H9 (cell line): ENCODE results near the gene VSX1. TPM values are rescaled to one million over a fixed set of nuclear protein-coding genes. Genes with fewer than 3 reads are reported as not detected.

ENCODE experiments used
- DNase-seq: peaks from one replicate; pipeline ENCODE4 v3.0.0-alpha.2; 2017
- H2AFZ ChIP-seq: one replicate; pipeline ENCODE4 v1.6.1; 2013; ENCODE audit warnings: mild to moderate bottlenecking, low read length, control low read depth, moderate library complexity
- H2AK5ac ChIP-seq: 2 replicates; pipeline ENCODE4 v1.6.1; 2013; ENCODE audit warnings: low read length, control low read depth, mixed read lengths; ENCODE audit not compliant: insufficient read length
- H2BK120ac ChIP-seq: one replicate; pipeline ENCODE4 v1.6.1; 2013; ENCODE audit warnings: low read depth, mild to moderate bottlenecking, low read length, control low read depth, inconsistent platforms; ENCODE audit not compliant: poor library complexity, severe bottlenecking
- H2BK12ac ChIP-seq: 2 replicates; pipeline ENCODE4 v1.6.1; 2013; ENCODE audit warnings: low read length, control low read depth, mixed read lengths, low read depth; ENCODE audit not compliant: insufficient read length
- H2BK15ac ChIP-seq: 2 replicates; pipeline ENCODE4 v1.6.1; 2013; ENCODE audit warnings: low read depth, low read length, control low read depth
- H2BK20ac ChIP-seq: one replicate; pipeline ENCODE4 v1.6.1; 2013; ENCODE audit warnings: low read depth, mild to moderate bottlenecking, low read length, control low read depth, inconsistent platforms; ENCODE audit not compliant: poor library complexity, severe bottlenecking
- H2BK5ac ChIP-seq: 2 replicates; pipeline ENCODE4 v1.6.1; 2013; ENCODE audit warnings: low read length, control low read depth, mixed read lengths; ENCODE audit not compliant: insufficient read length
- H3K14ac ChIP-seq: 2 replicates; pipeline ENCODE4 v1.6.1; 2013; ENCODE audit warnings: low read length, control low read depth; ENCODE audit not compliant: insufficient read depth
- H3K18ac ChIP-seq: 2 replicates; pipeline ENCODE4 v1.6.1; 2013; ENCODE audit warnings: low read depth, mild to moderate bottlenecking, mixed read lengths, low read length, control low read depth; ENCODE audit not compliant: insufficient read length
- H3K23ac ChIP-seq: 2 replicates; pipeline ENCODE4 v1.6.1; 2013; ENCODE audit warnings: low read length, control low read depth, mixed read lengths, low read depth; ENCODE audit not compliant: insufficient read length
- H3K23me2 ChIP-seq: 2 replicates; pipeline ENCODE4 v1.6.1; 2013; ENCODE audit warnings: low read depth, mild to moderate bottlenecking, mixed read lengths, low read length, control low read depth; ENCODE audit not compliant: insufficient read length, poor library complexity, severe bottlenecking
- H3K27ac ChIP-seq: 2 replicates; pipeline ENCODE4 v1.5.1; 2013; ENCODE audit warnings: low read length, control low read depth, mixed read lengths, low read depth; ENCODE audit not compliant: insufficient read length
- H3K27me3 ChIP-seq: 2 replicates; pipeline ENCODE4 v1.6.1; 2013; ENCODE audit warnings: low read length, control low read depth, inconsistent platforms; ENCODE audit not compliant: insufficient read depth
- H3K4ac ChIP-seq: 2 replicates; pipeline ENCODE4 v1.6.1; 2013; ENCODE audit warnings: low read depth, mild to moderate bottlenecking, control low read depth, inconsistent platforms, low read length, moderate library complexity
- H3K4me1 ChIP-seq: 2 replicates; pipeline ENCODE4 v1.6.1; 2013; ENCODE audit warnings: low read length, control low read depth, inconsistent platforms; ENCODE audit not compliant: insufficient read depth
- H3K4me2 ChIP-seq: 2 replicates; pipeline ENCODE4 v1.6.1; 2013; ENCODE audit warnings: low read length, control low read depth, mixed read lengths; ENCODE audit not compliant: insufficient read length, insufficient read depth
- H3K56ac ChIP-seq: 2 replicates; pipeline ENCODE4 v1.6.1; 2013; ENCODE audit warnings: low read depth, mild to moderate bottlenecking, mixed read lengths, low read length, control low read depth; ENCODE audit not compliant: insufficient read length
- H3K79me1 ChIP-seq: 2 replicates; pipeline ENCODE4 v1.6.1; 2013; ENCODE audit warnings: low read depth, mild to moderate bottlenecking, moderate library complexity, low read length, control low read depth, inconsistent platforms; ENCODE audit not compliant: insufficient read depth, poor library complexity, severe bottlenecking
- H3K79me2 ChIP-seq: 2 replicates; pipeline ENCODE4 v1.6.1; 2013; ENCODE audit warnings: low read length, control low read depth, inconsistent platforms; ENCODE audit not compliant: insufficient read depth
- H3K9ac ChIP-seq: 2 replicates; pipeline ENCODE4 v1.6.1; 2013; ENCODE audit warnings: low read length, control low read depth, mixed read lengths; ENCODE audit not compliant: insufficient read length; ENCODE audit errors: extremely low read depth
- H3K9me3 ChIP-seq: one replicate; pipeline ENCODE4 v1.6.1; 2013; ENCODE audit warnings: low read depth, low read length, inconsistent platforms; ENCODE audit not compliant: control insufficient read depth
- H3T11ph ChIP-seq: one replicate; pipeline ENCODE4 v1.6.1; 2013; ENCODE audit warnings: mild to moderate bottlenecking, low read length, control low read depth, inconsistent platforms
- H4K20me1 ChIP-seq: one replicate; pipeline ENCODE4 v1.6.1; 2013; ENCODE audit not compliant: control insufficient read depth, insufficient read length, insufficient read depth
- H4K5ac ChIP-seq: 2 replicates; pipeline ENCODE4 v1.6.1; 2013; ENCODE audit warnings: low read depth, mild to moderate bottlenecking, mixed read lengths, low read length, control low read depth; ENCODE audit not compliant: insufficient read length
- H4K8ac ChIP-seq: replicated peaks from 2 replicates; pipeline ENCODE4 v1.6.1; 2013; ENCODE audit warnings: low read length, control low read depth, mixed read lengths, low read depth; ENCODE audit not compliant: insufficient read length
- H4K91ac ChIP-seq: 2 replicates; pipeline ENCODE4 v1.6.1; 2013; ENCODE audit warnings: low read depth, mild to moderate bottlenecking, moderate library complexity, mixed read lengths, low read length, control low read depth; ENCODE audit not compliant: insufficient read length
- H3K27ac Mint-ChIP-seq, 3 experiments: 2 replicates in 2 of 3; 3 replicates in 1 of 3; pipeline ENCODE4 v1.8.0; 2020 to 2021; ENCODE audit warnings: mixed read lengths in 3 of 3, mild to moderate bottlenecking in 1 of 3, moderate library complexity in 1 of 3
- H3K27me3 Mint-ChIP-seq: 2 replicates; pipeline ENCODE4 v1.8.0; 2021; ENCODE audit warnings: low read depth, mild to moderate bottlenecking, moderate library complexity, mixed read lengths
- H3K36me3 Mint-ChIP-seq, 3 experiments: 2 replicates in 2 of 3; 3 replicates in 1 of 3; pipeline ENCODE4 v1.8.0; 2020 to 2021; ENCODE audit warnings: low read depth in 3 of 3, mixed read lengths in 3 of 3; ENCODE audit not compliant: insufficient read depth in 1 of 3
- H3K4me1 Mint-ChIP-seq, 2 experiments: 2 replicates each; pipeline ENCODE4 v1.8.0; 2020; ENCODE audit warnings: mixed read lengths in 2 of 2
- H3K4me3 Mint-ChIP-seq, 2 experiments: 2 replicates in 1 of 2; 3 replicates in 1 of 2; pipeline ENCODE4 v1.8.0; 2020 to 2021; ENCODE audit warnings: mild to moderate bottlenecking in 2 of 2, mixed read lengths in 2 of 2, moderate library complexity in 1 of 2
- H3K9me3 Mint-ChIP-seq, 2 experiments: 2 replicates in 1 of 2; 3 replicates in 1 of 2; pipeline ENCODE4 v1.8.0; 2020; ENCODE audit warnings: mild to moderate bottlenecking in 2 of 2, mixed read lengths in 2 of 2, moderate library complexity in 1 of 2
- WGBS: extraction: QIAGEN DNeasy Blood & Tissue Kit; methylation state at CpG from one replicate; pipeline ENCODE4 v1.1.7; 2013; ENCODE audit warnings: missing lambda C conversion rate, low lambda C conversion rate, mixed read lengths; ENCODE audit not compliant: insufficient read length; ENCODE audit errors: extremely low coverage; 5-methylcytosine and 5-hydroxymethylcytosine counted together
- total RNA-seq: library from RNA; stranded (reverse); gene quantifications from 2 replicates; pipeline ENCODE4 v1.2.1, GENCODE V29; 2021
- TF ChIP-seq, protein P1 (sequence below): fragments of 200-600 bp; sonication (generic); conservative IDR thresholded peaks from 3 replicates; pipeline ENCODE4 v1.8.0; 2021; ENCODE audit warnings: antibody characterized with exemption, mild to moderate bottlenecking

The VSX1 gene
- total RNA-seq, 1 experiment from 2014 or later = not detected

DNA sequence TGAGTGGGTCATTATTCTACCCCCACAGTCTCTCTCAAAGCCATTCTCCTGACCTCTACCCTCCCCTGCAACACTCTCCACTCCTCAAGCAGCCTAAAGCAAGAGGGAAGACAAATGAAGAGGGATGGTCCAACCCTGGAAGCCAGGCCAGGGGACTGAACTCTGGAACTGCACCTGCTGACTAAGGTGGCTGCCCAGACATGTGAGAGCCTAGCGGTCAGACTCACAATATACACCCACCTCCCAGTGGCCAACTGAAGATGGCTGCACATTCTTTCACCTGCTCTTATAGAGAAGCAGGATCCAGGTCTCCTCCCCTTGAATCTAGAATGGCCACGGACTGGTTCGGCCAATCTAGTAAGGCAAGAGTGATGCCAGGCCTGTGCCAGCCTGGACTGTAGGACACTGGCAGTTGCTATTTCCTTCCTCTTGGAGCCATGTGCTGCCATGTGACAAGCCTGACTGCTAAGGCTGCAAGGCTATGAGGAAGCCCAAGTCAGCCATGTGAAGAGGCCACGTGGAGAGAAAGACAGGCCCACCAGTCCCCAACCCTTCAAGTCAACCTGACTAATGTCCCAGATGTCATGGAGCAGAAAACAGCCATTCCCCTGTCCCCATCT is 55.8 kb downstream of the VSX1 start:
- Histone ChIP-seq H3T11ph (no peak overlapping the region), H4K8ac (no peak overlapping the region), H3K23me2 (no peaks in the 10 kb centered on the region), H4K5ac (no peak overlapping the region), H4K20me1 (no peaks in the 10 kb centered on the region), H3K9ac (no peak overlapping the region), H2BK5ac (no peak overlapping the region), H3K9me3 (no peaks in the 10 kb centered on the region), H3K4me2 (no peak overlapping the region), H3K56ac (no peak overlapping the region), H3K4ac (no peak overlapping the region), H3K23ac (no peak overlapping the region), H3K14ac (no peak overlapping the region), H2BK20ac (no peak overlapping the region), H2BK120ac (no peak overlapping the region), H2BK12ac (no peak overlapping the region), H3K4me1 (no peaks in the 10 kb centered on the region), H3K79me2 (no peaks in the 10 kb centered on the region), H3K27ac (no peak overlapping the region), H2AFZ (no peak overlapping the region), H4K91ac (no peak overlapping the region), H2AK5ac (no peak overlapping the region), H3K79me1 (no peaks in the 10 kb centered on the region), H3K18ac (no peak overlapping the region), H2BK15ac (no peak overlapping the region), H3K27me3 (no peaks in the 10 kb centered on the region)
- no peak for DNase-seq
- TF ChIP-seq, protein P1, sequence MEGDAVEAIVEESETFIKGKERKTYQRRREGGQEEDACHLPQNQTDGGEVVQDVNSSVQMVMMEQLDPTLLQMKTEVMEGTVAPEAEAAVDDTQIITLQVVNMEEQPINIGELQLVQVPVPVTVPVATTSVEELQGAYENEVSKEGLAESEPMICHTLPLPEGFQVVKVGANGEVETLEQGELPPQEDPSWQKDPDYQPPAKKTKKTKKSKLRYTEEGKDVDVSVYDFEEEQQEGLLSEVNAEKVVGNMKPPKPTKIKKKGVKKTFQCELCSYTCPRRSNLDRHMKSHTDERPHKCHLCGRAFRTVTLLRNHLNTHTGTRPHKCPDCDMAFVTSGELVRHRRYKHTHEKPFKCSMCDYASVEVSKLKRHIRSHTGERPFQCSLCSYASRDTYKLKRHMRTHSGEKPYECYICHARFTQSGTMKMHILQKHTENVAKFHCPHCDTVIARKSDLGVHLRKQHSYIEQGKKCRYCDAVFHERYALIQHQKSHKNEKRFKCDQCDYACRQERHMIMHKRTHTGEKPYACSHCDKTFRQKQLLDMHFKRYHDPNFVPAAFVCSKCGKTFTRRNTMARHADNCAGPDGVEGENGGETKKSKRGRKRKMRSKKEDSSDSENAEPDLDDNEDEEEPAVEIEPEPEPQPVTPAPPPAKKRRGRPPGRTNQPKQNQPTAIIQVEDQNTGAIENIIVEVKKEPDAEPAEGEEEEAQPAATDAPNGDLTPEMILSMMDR = no peak
- no CpG with 5 or more reads among the region's 4 CpGs for WGBS
- H3K4me3 Mint-ChIP-seq = no peak overlapping the region
- H3K27me3 Mint-ChIP-seq = peaks cover 8% of the 10 kb centered on the region
- no peaks in the 10 kb centered on the region for H3K4me1 Mint-ChIP-seq
- H3K9me3 Mint-ChIP-seq = no peaks in the 10 kb centered on the region
- no peak overlapping the region for H3K27ac Mint-ChIP-seq
- no peaks in the 10 kb centered on the region for H3K36me3 Mint-ChIP-seq

Other genes with a start within 250 kb of the VSX1 start
- gene CST7, start 132.9 kb downstream of the VSX1 start, total RNA-seq = not detected in 2 replicates
- 67.8 and 69.1 TPM in 2 replicates for gene APMAP, start 89.4 kb downstream of the VSX1 start, total RNA-seq
- gene ACSS1, start 24.0 kb downstream of the VSX1 start, total RNA-seq = 0.61 TPM in 2 replicates
- 51.4 and 57.4 TPM in 2 replicates for gene ENTPD6, start 113.6 kb upstream of the VSX1 start, total RNA-seq
- 46.9 TPM in 2 replicates for gene PYGB, start 165.9 kb upstream of the VSX1 start, total RNA-seq